ENCODE data around the gene SH3BP5L. TPM values are rescaled to one million over a fixed set of nuclear protein-coding genes. Genes with fewer than 3 reads are reported as not detected.
A peak's percentile ranks its signal among the peaks of the same experiment; 100 is the strongest.

The SH3BP5L gene
- total and polyA plus RNA-seq, 2 of the 13 experiments (the other 11 are each of a cell fraction or from before 2014, with no cell fraction given): 10.3 to 14.9 TPM

DNA sequence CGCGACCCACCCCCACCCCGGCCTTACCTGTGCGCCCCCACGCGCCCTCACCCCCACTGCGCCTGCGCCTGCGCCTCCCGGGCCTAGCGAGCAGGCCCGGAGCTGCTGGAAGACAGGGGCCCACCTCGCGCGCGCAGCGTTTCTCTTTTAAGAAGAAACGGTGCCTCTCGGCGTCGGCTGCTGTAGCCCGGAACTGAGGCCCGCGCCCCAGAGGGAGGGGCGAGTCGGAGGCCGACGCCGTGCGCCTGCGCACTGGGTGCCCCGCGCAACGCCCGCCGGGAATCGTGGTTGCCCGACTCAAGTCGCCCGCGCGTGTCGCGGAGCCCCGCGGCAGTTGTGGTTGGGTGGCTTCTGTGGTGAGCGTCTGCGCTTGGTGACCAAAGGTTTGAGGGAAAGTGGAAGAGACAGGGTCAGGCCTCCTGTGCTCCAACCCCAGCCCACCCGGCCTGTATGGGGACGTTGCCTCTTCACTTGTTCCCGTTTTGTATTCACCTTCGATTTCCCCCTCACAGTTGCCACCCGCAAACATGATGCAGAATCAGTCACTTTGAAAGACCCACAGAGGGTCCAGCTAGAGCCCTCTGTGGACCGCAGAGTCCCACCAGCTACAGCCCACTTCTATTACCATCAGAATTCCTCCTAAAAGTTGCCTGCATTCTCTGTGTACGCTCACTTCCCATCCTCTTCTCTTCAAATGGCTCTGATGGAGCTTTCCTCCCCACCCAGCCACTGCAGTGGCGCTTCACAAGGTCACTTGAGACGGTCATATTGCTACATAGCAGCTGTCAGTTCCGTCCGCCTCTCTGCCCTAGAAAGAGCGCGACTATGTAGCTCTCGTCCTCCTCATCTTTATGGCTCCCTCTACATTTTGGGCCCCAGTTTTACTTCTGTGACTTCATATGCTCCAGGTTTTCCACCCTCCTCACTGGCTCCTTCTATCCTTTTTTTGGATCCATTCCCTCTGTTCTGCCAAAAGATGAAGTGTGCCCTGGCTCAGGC lies 33.5 kb upstream of the SH3BP5L start, which contains the start of gene ZNF692 (continued):
- no peak for TF ChIP-seq ZNF274 (CRISPR knock-in tag; IDR thresholded peaks at IDR 0.05)
- no peak for TF ChIP-seq ZBTB1 (CRISPR knock-in tag; IDR thresholded peaks at IDR 0.05; ENCODE audit: borderline replicate concordance)
- TF ChIP-seq, protein P1, sequence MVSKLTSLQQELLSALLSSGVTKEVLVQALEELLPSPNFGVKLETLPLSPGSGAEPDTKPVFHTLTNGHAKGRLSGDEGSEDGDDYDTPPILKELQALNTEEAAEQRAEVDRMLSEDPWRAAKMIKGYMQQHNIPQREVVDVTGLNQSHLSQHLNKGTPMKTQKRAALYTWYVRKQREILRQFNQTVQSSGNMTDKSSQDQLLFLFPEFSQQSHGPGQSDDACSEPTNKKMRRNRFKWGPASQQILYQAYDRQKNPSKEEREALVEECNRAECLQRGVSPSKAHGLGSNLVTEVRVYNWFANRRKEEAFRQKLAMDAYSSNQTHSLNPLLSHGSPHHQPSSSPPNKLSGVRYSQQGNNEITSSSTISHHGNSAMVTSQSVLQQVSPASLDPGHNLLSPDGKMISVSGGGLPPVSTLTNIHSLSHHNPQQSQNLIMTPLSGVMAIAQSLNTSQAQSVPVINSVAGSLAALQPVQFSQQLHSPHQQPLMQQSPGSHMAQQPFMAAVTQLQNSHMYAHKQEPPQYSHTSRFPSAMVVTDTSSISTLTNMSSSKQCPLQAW (CRISPR knock-in tag; IDR thresholded peaks at IDR 0.05): no peak
- no peak for TF ChIP-seq HDAC6 (IDR thresholded peaks at IDR 0.05; ENCODE audit: low read depth, low read length)
- TF ChIP-seq ZNF598 (CRISPR knock-in tag; IDR thresholded peaks at IDR 0.05; ENCODE audit: borderline replicate concordance): no peak
- no peak for TF ChIP-seq FOXK2 (IDR thresholded peaks at IDR 0.05)
- TF ChIP-seq, protein P2, sequence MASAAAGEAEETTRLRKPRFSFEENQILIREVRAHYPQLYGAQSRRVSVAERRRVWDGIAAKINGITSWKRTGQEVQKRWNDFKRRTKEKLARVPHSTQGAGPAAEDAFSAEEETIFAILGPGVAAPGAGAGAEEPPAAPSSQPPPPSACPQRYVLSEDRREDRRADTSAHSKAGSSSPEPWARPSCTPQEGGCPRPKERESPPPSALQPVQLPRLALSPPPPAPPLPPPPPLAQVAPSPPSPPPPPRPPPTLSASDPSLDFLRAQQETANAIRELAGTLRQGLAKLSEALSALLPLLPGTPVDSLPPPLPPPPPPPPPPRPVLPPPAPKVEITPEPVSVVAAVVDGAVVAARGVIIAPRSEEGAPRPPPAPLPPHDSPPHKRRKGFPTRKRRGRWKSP (CRISPR knock-in tag; IDR thresholded peaks at IDR 0.05): peak; percentile 77
- no peak for TF ChIP-seq DR1 (CRISPR knock-in tag; IDR thresholded peaks at IDR 0.05)
- TF ChIP-seq, protein P3, sequence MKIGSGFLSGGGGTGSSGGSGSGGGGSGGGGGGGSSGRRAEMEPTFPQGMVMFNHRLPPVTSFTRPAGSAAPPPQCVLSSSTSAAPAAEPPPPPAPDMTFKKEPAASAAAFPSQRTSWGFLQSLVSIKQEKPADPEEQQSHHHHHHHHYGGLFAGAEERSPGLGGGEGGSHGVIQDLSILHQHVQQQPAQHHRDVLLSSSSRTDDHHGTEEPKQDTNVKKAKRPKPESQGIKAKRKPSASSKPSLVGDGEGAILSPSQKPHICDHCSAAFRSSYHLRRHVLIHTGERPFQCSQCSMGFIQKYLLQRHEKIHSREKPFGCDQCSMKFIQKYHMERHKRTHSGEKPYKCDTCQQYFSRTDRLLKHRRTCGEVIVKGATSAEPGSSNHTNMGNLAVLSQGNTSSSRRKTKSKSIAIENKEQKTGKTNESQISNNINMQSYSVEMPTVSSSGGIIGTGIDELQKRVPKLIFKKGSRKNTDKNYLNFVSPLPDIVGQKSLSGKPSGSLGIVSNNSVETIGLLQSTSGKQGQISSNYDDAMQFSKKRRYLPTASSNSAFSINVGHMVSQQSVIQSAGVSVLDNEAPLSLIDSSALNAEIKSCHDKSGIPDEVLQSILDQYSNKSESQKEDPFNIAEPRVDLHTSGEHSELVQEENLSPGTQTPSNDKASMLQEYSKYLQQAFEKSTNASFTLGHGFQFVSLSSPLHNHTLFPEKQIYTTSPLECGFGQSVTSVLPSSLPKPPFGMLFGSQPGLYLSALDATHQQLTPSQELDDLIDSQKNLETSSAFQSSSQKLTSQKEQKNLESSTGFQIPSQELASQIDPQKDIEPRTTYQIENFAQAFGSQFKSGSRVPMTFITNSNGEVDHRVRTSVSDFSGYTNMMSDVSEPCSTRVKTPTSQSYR (CRISPR knock-in tag; IDR thresholded peaks at IDR 0.05; ENCODE audit: borderline replicate concordance): peak; percentile 52; the same call in 1 of the 2 replicates
- TF ChIP-seq ZNF850 (CRISPR knock-in tag; conservative IDR thresholded peaks at IDR 0.05): no peak
- TF ChIP-seq ARNT2 (CRISPR knock-in tag; IDR thresholded peaks at IDR 0.05; ENCODE audit: low read depth): peak; percentile 67
- no peak for TF ChIP-seq ISX (CRISPR knock-in tag; conservative IDR thresholded peaks at IDR 0.05)
- TF ChIP-seq MED8 (CRISPR knock-in tag; IDR thresholded peaks at IDR 0.05; ENCODE audit: insufficient replicate concordance): peak; percentile 56
- TF ChIP-seq, protein P4, sequence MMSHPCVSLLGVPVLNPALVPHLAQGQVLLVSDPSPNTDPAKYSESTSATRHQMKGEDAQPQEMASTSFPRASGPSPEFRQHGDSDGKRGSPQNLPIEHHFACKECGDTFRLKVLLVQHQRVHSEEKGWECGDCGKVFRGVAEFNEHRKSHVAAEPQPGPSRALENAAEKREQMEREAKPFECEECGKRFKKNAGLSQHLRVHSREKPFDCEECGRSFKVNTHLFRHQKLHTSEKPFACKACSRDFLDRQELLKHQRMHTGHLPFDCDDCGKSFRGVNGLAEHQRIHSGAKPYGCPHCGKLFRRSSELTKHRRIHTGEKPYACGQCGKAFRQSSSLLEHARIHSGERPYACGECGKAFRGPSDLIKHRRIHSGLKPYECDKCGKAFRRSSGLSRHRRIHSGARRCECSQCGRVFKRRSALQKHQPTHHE (CRISPR knock-in tag; IDR thresholded peaks at IDR 0.05; ENCODE audit: borderline replicate concordance): peak; percentile 59; the same call in 1 of the 2 replicates
- TF ChIP-seq PCBP2 (optimal IDR thresholded peaks at IDR 0.05; ENCODE audit: low read depth, low read length, poor library complexity, severe bottlenecking): no peak
- TF ChIP-seq NCOA5 (CRISPR knock-in tag; IDR thresholded peaks at IDR 0.05): no peak
- TF ChIP-seq, protein P5, sequence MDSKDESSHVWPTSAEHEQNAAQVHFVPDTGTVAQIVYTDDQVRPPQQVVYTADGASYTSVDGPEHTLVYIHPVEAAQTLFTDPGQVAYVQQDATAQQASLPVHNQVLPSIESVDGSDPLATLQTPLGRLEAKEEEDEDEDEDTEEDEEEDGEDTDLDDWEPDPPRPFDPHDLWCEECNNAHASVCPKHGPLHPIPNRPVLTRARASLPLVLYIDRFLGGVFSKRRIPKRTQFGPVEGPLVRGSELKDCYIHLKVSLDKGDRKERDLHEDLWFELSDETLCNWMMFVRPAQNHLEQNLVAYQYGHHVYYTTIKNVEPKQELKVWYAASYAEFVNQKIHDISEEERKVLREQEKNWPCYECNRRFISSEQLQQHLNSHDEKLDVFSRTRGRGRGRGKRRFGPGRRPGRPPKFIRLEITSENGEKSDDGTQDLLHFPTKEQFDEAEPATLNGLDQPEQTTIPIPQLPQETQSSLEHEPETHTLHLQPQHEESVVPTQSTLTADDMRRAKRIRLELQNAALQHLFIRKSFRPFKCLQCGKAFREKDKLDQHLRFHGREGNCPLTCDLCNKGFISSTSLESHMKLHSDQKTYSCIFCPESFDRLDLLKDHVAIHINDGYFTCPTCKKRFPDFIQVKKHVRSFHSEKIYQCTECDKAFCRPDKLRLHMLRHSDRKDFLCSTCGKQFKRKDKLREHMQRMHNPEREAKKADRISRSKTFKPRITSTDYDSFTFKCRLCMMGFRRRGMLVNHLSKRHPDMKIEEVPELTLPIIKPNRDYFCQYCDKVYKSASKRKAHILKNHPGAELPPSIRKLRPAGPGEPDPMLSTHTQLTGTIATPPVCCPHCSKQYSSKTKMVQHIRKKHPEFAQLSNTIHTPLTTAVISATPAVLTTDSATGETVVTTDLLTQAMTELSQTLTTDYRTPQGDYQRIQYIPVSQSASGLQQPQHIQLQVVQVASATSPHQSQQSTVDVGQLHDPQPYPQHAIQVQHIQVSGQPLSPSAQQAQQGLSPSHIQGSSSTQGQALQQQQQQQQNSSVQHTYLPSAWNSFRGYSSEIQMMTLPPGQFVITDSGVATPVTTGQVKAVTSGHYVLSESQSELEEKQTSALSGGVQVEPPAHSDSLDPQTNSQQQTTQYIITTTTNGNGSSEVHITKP (CRISPR knock-in tag; IDR thresholded peaks at IDR 0.05; ENCODE audit: low read depth): no peak; the same call in 1 of the 2 replicates
